K562 (cell line): ENCODE measurements around the gene FARP2. TPM values are rescaled to one million over a fixed set of nuclear protein-coding genes. Genes with fewer than 3 reads are reported as not detected.

ENCODE experiments used
- ATAC-seq: fragments of 200-7000 bp; cut with Tn5 transposase; 3 replicates; pipeline ENCODE4 v1.9.1; 2020; ENCODE audit warnings: moderate library complexity
- BruUV-seq: library from RNA; stranded (reverse); fragments of 400-500 nt; replicated peaks from 2 replicates; lab custom pipeline; 2021; lab: Mats Ljungman, UMichigan
- CTCF ChIA-PET: fragments of 300-600 bp; formaldehyde crosslinking; extraction: SDS; loops from one replicate; lab custom pipeline; 2021; ENCODE audit warnings: low intra/inter-chr PET ratio; lab: Yijun Ruan, JAX
- POLR2A ChIA-PET: fragments of 300-600, 350-650 bp; sonication (Branson Sonifier 250); formaldehyde crosslinking; extraction: SDS; loops from one replicate; lab custom pipeline; 2021; ENCODE audit warnings: antibody characterized with exemption, inconsistent platforms; lab: Yijun Ruan, JAX
- DNase-seq, 4 experiments: peaks; one replicate each; pipeline versions ENCODE4 v3.0.0 to v3.0.0-alpha.2; 2011 to 2018; ENCODE audit warnings: low spot score in 3 of 4, mixed read lengths in 3 of 4; ENCODE audit errors: extremely low read depth in 1 of 4
- FAIRE-seq: peaks from 2 replicates; lab custom pipeline; 2011; peaks lifted over from hg19 to GRCh38; lab: Jason Lieb, UNC
- H2AFZ ChIP-seq: 2 replicates; pipeline ENCODE4 v1.6.0; 2011; ENCODE audit warnings: low read depth, low read length, control low read depth, inconsistent platforms
- H3K27ac ChIP-seq: fragments of 200-600 bp; 3 replicates; pipeline ENCODE4 v1.8.0; 2011; ENCODE audit warnings: low read depth, mild to moderate bottlenecking, control low read depth, inconsistent platforms, low read length, moderate library complexity, mixed read lengths; ENCODE audit errors: extremely low read depth
- H3K27me3 ChIP-seq, 2 experiments: fragments of 300-600 bp in 1 of 2; 2 replicates in 1 of 2; 3 replicates in 1 of 2; pipeline versions ENCODE4 v1.6.0 to v1.8.0; 2011; ENCODE audit warnings: inconsistent platforms in 2 of 2, low read length in 2 of 2, mild to moderate bottlenecking in 1 of 2, mixed read lengths in 1 of 2, moderate library complexity in 1 of 2; ENCODE audit not compliant: control insufficient read depth in 2 of 2, insufficient read depth in 2 of 2
- H3K36me3 ChIP-seq: fragments of 300-600 bp; 3 replicates; pipeline ENCODE4 v1.8.0; 2011; ENCODE audit warnings: mild to moderate bottlenecking, low read length, inconsistent platforms; ENCODE audit not compliant: control insufficient read depth, insufficient read depth
- H3K4me1 ChIP-seq, 2 experiments: fragments of 200-600 bp in 1 of 2; replicated peaks in 1 of 2; 2 replicates in 1 of 2; 3 replicates in 1 of 2; pipeline versions ENCODE4 v1.5.1 to v1.8.0; 2011; ENCODE audit warnings: inconsistent platforms in 2 of 2, low read length in 2 of 2, mild to moderate bottlenecking in 1 of 2, mixed read lengths in 1 of 2, moderate library complexity in 1 of 2; ENCODE audit not compliant: control insufficient read depth in 2 of 2, insufficient read depth in 2 of 2
- H3K4me2 ChIP-seq: 2 replicates; pipeline ENCODE4 v1.6.1; 2011; ENCODE audit warnings: low read length, control low read depth, inconsistent platforms, mixed read lengths; ENCODE audit not compliant: insufficient read depth
- H3K4me3 ChIP-seq: fragments of 200-600 bp; sonication (generic), shearing (Covaris generic); 2 replicates; pipeline ENCODE4 v1.5.1; 2016; ENCODE audit warnings: control low read depth, inconsistent platforms
- H3K79me2 ChIP-seq: fragments of 200-600 bp; 3 replicates; pipeline ENCODE4 v1.8.0; 2011; ENCODE audit warnings: low read length, inconsistent platforms; ENCODE audit not compliant: control insufficient read depth, insufficient read depth
- H3K9ac ChIP-seq, 2 experiments: 2 replicates each; pipeline versions ENCODE4 v1.6.0 to v1.6.1; 2011; ENCODE audit warnings: low read depth in 2 of 2, low read length in 2 of 2, control low read depth in 1 of 2, inconsistent platforms in 1 of 2, mild to moderate bottlenecking in 1 of 2, mixed read lengths in 1 of 2; ENCODE audit not compliant: insufficient read depth in 1 of 2
- H3K9me1 ChIP-seq: one replicate; pipeline ENCODE4 v1.6.0; 2011; ENCODE audit warnings: inconsistent platforms, mild to moderate bottlenecking, low read length, moderate library complexity; ENCODE audit not compliant: control insufficient read depth, insufficient read depth
- H3K9me3 ChIP-seq: replicated peaks from 2 replicates; pipeline ENCODE4 v1.5.1; 2011; ENCODE audit warnings: low read depth, low read length, inconsistent platforms; ENCODE audit not compliant: control insufficient read depth, insufficient read depth
- H4K20me1 ChIP-seq: replicated peaks from 2 replicates; pipeline ENCODE4 v1.6.1; 2011; ENCODE audit warnings: low read length, inconsistent platforms, mixed read lengths; ENCODE audit not compliant: control insufficient read depth, insufficient read depth
- CTBP1 ChIP-seq: fragments of 450-650 bp; IDR thresholded peaks from 2 replicates; pipeline ENCODE4 v1.6.1; 2016; ENCODE audit warnings: borderline replicate concordance
- YY1 ChIP-seq, 3 experiments: IDR thresholded peaks; 2 replicates each; pipeline ENCODE4 v1.6.1; 2011; ENCODE audit warnings: low read length in 2 of 3, mild to moderate bottlenecking in 2 of 3, moderate library complexity in 2 of 3, borderline replicate concordance in 1 of 3, control low read depth in 1 of 3, low read depth in 1 of 3; ENCODE audit not compliant: insufficient read depth in 3 of 3, insufficient replicate concordance in 2 of 3, control insufficient read depth in 1 of 3, insufficient read length in 1 of 3; ENCODE audit errors: extremely low read depth in 1 of 3
- ZNF12 ChIP-seq: sonication (generic); formaldehyde crosslinking; IDR thresholded peaks from 2 replicates; pipeline ENCODE4 v1.4.0; 2020; ENCODE audit warnings: mild to moderate bottlenecking, missing genetic modification reagents
- WGBS: fragments of 100-300 bp; shearing (Covaris generic); methylation state at CpG from one replicate; pipeline ENCODE4 v1.1.6; 2016; ENCODE audit warnings: low coverage, mixed read lengths; ENCODE audit not compliant: insufficient coverage; ENCODE audit errors: missing lambda C conversion rate; 5-methylcytosine and 5-hydroxymethylcytosine counted together
- in situ Hi-C: fragments of 300-500 bp; cut with MboI; formaldehyde crosslinking; loops from 4 replicates; pipeline ENCODE4 v1.15.0; 2018; ENCODE audit warnings: inconsistent platforms, mixed read lengths
- intact Hi-C: fragments of 100-400 bp; cut with micrococcal nuclease; formaldehyde crosslinking; loops from 2 replicates; pipeline ENCODE4 v1.14.2; 2022
- polyA plus RNA-seq, 8 experiments: library from polyadenylated mRNA; depleted of rRNA in 4 of 8; stranded (reverse) in 5 of 8; unstranded in 3 of 8; fragments of >200 nt; fragmentation: Nextera tagmentation in 2 of 8; fragmentation: Illumina TruSeq in 1 of 8; extraction: Ambion mirVana in 2 of 8; extraction: Trizol in 1 of 8; gene quantifications; 2 replicates each; pipeline versions ENCODE4 v1.2.1 to v1.2.3, GENCODE V29; 2011 to 2014; ENCODE audit warnings: inconsistent platforms in 1 of 8, missing spikeins in 1 of 8
- total RNA-seq, 7 experiments: library from RNA; depleted of rRNA in 6 of 7; stranded (reverse); fragments of >200 nt in 6 of 7; fragmentation: Illumina TruSeq in 2 of 7; extraction: Trizol in 2 of 7; gene quantifications; 2 replicates each; pipeline versions ENCODE4 v1.2.1 to v1.2.3, GENCODE V29; 2011 to 2021; ENCODE audit warnings: low replicate concordance in 1 of 7
- TF ChIP-seq, protein P1 (sequence below): fragments of 450-650 bp; IDR thresholded peaks from 2 replicates; pipeline ENCODE4 v1.6.1; 2016; ENCODE audit warnings: antibody characterized with exemption

The FARP2 gene
- total and polyA plus RNA-seq, 9 of the 15 experiments (the other 6 are each of a cell fraction or from before 2014, with no cell fraction given): 4.1 to 38.1 (median 21.1) TPM

DNA sequence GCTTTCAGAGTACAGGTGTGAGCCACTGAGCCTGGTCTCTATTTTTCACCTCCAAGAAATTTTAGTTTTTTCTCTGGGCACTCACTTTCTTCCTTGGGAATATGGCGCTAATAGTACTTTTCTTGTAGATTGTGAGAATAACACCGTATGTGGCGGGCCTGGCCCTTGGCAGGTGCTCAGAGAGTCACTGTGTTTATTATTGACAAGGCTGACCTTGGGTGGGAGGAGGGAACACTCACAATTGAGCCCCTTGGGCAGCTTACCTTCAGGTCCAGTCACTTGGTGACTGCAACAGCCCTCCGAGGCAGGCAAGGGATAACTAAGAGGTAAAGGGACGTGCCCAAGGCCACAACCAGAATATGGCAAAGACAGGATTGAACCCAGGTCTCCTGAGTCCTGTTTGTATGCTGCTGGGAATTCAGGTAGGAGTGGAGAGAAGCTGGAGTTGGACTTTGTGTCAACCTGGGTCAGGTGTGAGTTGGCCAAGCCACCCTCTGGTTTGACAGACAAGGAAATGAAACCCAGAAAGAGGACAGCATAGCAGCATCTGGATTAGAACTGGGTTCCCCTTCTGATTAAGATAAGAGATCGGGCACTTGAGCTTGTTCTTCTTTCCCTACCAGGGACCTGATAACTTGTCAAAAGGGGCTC is 155.1 kb downstream of the FARP2 start (continued):
- TF ChIP-seq, protein P1, sequence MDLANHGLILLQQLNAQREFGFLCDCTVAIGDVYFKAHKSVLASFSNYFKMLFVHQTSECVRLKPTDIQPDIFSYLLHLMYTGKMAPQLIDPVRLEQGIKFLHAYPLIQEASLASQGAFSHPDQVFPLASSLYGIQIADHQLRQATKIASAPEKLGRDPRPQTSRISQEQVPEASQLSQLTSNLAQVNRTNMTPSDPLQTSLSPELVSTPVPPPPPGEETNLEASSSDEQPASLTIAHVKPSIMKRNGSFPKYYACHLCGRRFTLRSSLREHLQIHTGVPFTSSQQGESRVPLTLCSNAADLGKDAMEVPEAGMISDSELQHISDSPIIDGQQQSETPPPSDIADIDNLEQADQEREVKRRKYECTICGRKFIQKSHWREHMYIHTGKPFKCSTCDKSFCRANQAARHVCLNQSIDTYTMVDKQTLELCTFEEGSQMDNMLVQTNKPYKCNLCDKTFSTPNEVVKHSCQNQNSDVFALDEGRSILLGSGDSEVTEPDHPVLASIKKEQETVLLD: no peak

DNA sequence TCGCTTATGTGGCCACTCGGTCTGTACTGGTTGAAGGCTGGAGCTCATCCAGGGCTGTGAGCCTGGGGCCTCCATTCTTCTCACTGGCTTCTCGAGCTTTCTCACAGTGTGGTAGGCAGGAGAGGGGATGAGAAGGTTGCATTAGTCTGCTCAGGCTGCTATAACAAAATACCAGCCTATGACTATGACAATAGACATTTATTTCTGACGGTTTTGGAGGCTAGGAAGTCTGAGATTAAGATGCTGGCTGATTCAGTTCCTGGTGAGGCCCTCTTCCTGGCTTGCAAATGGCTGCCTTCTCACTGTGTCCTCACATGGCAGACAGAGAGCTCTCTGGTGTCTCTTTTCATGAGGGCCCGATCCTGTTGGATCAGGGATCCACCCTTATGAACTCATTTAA is 158.5 kb downstream of the FARP2 start:
- H4K20me1 ChIP-seq: no peaks in the 10 kb centered on the region
- no TSS peak for BruUV-seq
- no peak overlapping the region for H3K9ac ChIP-seq
- ChIA-PET POLR2A (interaction anchor here (0.6 to 0.9 kb wide), 2 partner anchors 10 to 94 kb away, joined by 3 read pairs; no protein-coding TSS in a partner anchor), CTCF (no interaction called here)
- 23% methylated on average over 5 of the region's 5 CpGs for WGBS
- no peak overlapping the region for H3K27ac ChIP-seq
- H3K4me3 ChIP-seq: no peak overlapping the region
- no peak overlapping the region for H3K4me2 ChIP-seq
- no peak for DNase-seq
- in situ Hi-C loops: no loop called here
- no peaks in the 10 kb centered on the region for H3K9me1 ChIP-seq
- no peaks in the 10 kb centered on the region; the same call in 1 of the 2 replicates for H3K9me3 ChIP-seq
- no peaks in the 10 kb centered on the region for H3K27me3 ChIP-seq
- FAIRE-seq: no peak
- no peaks in the 10 kb centered on the region for H3K36me3 ChIP-seq
- TF ChIP-seq CTBP1: no peak
- TF ChIP-seq ZNF12 (CRISPR knock-in tag): peak; percentile 72
- peak in 1 of 3 experiments; percentile 54 for TF ChIP-seq YY1 (IDR thresholded peaks at IDR 0.05; ENCODE audit: borderline replicate concordance in 1 of 3, control insufficient read depth in 1 of 3, extremely low read depth in 1 of 3, insufficient read depth in 3 of 3, insufficient read length in 1 of 3, insufficient replicate concordance in 2 of 3, low read depth in 1 of 3, low read length in 2 of 3)
- peak overlapping the region; percentile 65 for H2AFZ ChIP-seq
- intact Hi-C loops: no loop called here
- peaks cover 0 to under 1% of the 10 kb centered on the region in 2 experiments; a peak in 1 of 5 replicates for H3K4me1 ChIP-seq
- no peaks in the 10 kb centered on the region for H3K79me2 ChIP-seq
- ATAC-seq: peak; percentile 44
